Trophoblast cell (in vitro differentiated cells and primary cell): ENCODE results near the gene ARFGEF3.

Experiments used
- DNase-seq, 2 donors: peaks; one replicate each; pipeline ENCODE4 v3.0.0-alpha.2; 2016
- H2AFZ ChIP-seq: 2 replicates; pipeline ENCODE4 v1.6.1; 2013; ENCODE audit warnings: low read length, moderate library complexity, mild to moderate bottlenecking; ENCODE audit not compliant: insufficient read depth, poor library complexity
- H2AK5ac ChIP-seq: 2 replicates; pipeline ENCODE4 v1.6.1; 2013; ENCODE audit warnings: mild to moderate bottlenecking, low read length
- H2BK120ac ChIP-seq: 2 replicates; pipeline ENCODE4 v1.6.1; 2013; ENCODE audit warnings: low read length, mild to moderate bottlenecking, moderate library complexity; ENCODE audit not compliant: insufficient read depth, poor library complexity
- H2BK12ac ChIP-seq: 2 replicates; pipeline ENCODE4 v1.6.1; 2013; ENCODE audit warnings: mild to moderate bottlenecking, low read length, moderate library complexity
- H2BK5ac ChIP-seq: 2 replicates; pipeline ENCODE4 v1.6.1; 2013; ENCODE audit warnings: low read length, low read depth, moderate library complexity, mild to moderate bottlenecking; ENCODE audit not compliant: poor library complexity
- H3K14ac ChIP-seq: 2 replicates; pipeline ENCODE4 v1.6.1; 2013; ENCODE audit warnings: mild to moderate bottlenecking, low read length
- H3K18ac ChIP-seq: 2 replicates; pipeline ENCODE4 v1.6.1; 2013; ENCODE audit warnings: mild to moderate bottlenecking, low read length
- H3K23ac ChIP-seq: 2 replicates; pipeline ENCODE4 v1.6.1; 2013; ENCODE audit warnings: low read length
- H3K27ac ChIP-seq: 2 replicates; pipeline ENCODE4 v1.5.1; 2013; ENCODE audit warnings: low read depth, mild to moderate bottlenecking, inconsistent platforms, low read length, moderate library complexity
- H3K27me3 ChIP-seq: 2 replicates; pipeline ENCODE4 v1.6.1; 2013; ENCODE audit warnings: inconsistent platforms, mild to moderate bottlenecking, low read length, moderate library complexity; ENCODE audit not compliant: insufficient read depth
- H3K36me3 ChIP-seq, 2 experiments: 1 replicate in 1 of 2; 2 replicates in 1 of 2; pipeline ENCODE4 v1.6.1; 2013; ENCODE audit warnings: low read length in 2 of 2, mild to moderate bottlenecking in 2 of 2, moderate library complexity in 1 of 2; ENCODE audit not compliant: insufficient read depth in 2 of 2, control insufficient read depth in 1 of 2
- H3K4ac ChIP-seq: 2 replicates; pipeline ENCODE4 v1.6.1; 2013; ENCODE audit warnings: low read depth, mild to moderate bottlenecking, low read length, moderate library complexity
- H3K4me1 ChIP-seq, 2 experiments: 1 replicate in 1 of 2; 2 replicates in 1 of 2; pipeline ENCODE4 v1.6.1; 2013; ENCODE audit warnings: low read length in 2 of 2, mild to moderate bottlenecking in 2 of 2, moderate library complexity in 1 of 2; ENCODE audit not compliant: insufficient read depth in 2 of 2, control insufficient read depth in 1 of 2
- H3K4me2 ChIP-seq: 2 replicates; pipeline ENCODE4 v1.6.1; 2013; ENCODE audit warnings: inconsistent platforms, mild to moderate bottlenecking, low read length, moderate library complexity
- H3K4me3 ChIP-seq: 2 replicates; pipeline ENCODE4 v1.5.1; 2013; ENCODE audit warnings: mild to moderate bottlenecking, low read depth, low read length, inconsistent platforms
- H3K79me1 ChIP-seq: one replicate; pipeline ENCODE4 v1.6.1; 2013; ENCODE audit warnings: low read length
- H3K79me2 ChIP-seq: 2 replicates; pipeline ENCODE4 v1.6.1; 2013; ENCODE audit warnings: low read length, mild to moderate bottlenecking; ENCODE audit not compliant: control insufficient read depth, insufficient read depth, poor library complexity
- H3K9ac ChIP-seq: 2 replicates; pipeline ENCODE4 v1.6.1; 2013; ENCODE audit warnings: mild to moderate bottlenecking, low read length
- H3K9me3 ChIP-seq: 2 replicates; pipeline ENCODE4 v1.6.1; 2013; ENCODE audit warnings: low read depth, mild to moderate bottlenecking, control low read depth, inconsistent platforms, low read length; ENCODE audit not compliant: insufficient read depth
- H4K12ac ChIP-seq: 2 replicates; pipeline ENCODE4 v1.6.1; 2013; ENCODE audit warnings: low read depth, mild to moderate bottlenecking, low read length, moderate library complexity
- H4K8ac ChIP-seq: 2 replicates; pipeline ENCODE4 v1.6.1; 2013; ENCODE audit warnings: low read depth, mild to moderate bottlenecking, low read length, moderate library complexity
- H4K91ac ChIP-seq: one replicate; pipeline ENCODE4 v1.6.1; 2013; ENCODE audit warnings: low read depth, mild to moderate bottlenecking, low read length, moderate library complexity
- WGBS: extraction: QIAGEN DNeasy Blood & Tissue Kit; methylation state at CpG from one replicate; pipeline ENCODE4 v1.1.7; 2013; ENCODE audit warnings: missing lambda C conversion rate; ENCODE audit not compliant: insufficient read length, insufficient coverage; ENCODE audit errors: extremely low coverage; 5-methylcytosine and 5-hydroxymethylcytosine counted together

The ARFGEF3 gene

DNA sequence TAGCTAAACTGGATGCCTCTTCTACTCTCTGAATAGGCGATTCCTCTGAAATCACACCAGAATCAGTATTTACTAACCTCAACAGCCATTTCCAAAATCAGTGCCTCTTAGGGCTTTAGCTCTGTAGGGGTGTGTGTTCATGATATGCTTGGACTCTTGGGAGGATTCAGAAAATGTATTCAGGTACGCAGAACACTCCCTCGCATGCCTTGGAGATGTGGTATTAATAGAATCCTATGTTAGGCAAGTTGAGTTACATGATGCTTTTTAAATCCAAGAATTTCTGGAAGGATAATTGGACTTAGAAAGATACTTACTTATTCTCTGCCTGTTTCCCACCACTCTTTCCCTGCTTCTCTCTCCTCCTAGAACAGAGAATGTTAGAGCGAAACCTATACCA, 88.3 kb downstream of the ARFGEF3 start:
- Histone ChIP-seq H3K9ac (no peak overlapping the region), H2BK12ac (no peak overlapping the region), H3K4me2 (no peak overlapping the region), H3K79me1 (no peaks in the 10 kb centered on the region), H3K14ac (no peak overlapping the region), H4K8ac (no peak overlapping the region), H4K12ac (no peak overlapping the region), H3K27me3 (no peaks in the 10 kb centered on the region), H4K91ac (no peak overlapping the region), H2AK5ac (no peak overlapping the region), H3K36me3 (no peaks in the 10 kb centered on the region), H3K9me3 (no peaks in the 10 kb centered on the region), H3K79me2 (no peaks in the 10 kb centered on the region), H2AFZ (no peak overlapping the region), H3K4ac (no peak overlapping the region), H3K4me1 (no peaks in the 10 kb centered on the region), H3K27ac (no peak overlapping the region), H2BK5ac (no peak overlapping the region), H3K18ac (no peak overlapping the region), H3K23ac (no peak overlapping the region), H2BK120ac (no peak overlapping the region), H3K4me3 (no peak overlapping the region)
- DNase-seq = peak in 1 of 2 donors; percentile 57
- no CpG with 5 or more reads among the region's 4 CpGs for WGBS

DNA sequence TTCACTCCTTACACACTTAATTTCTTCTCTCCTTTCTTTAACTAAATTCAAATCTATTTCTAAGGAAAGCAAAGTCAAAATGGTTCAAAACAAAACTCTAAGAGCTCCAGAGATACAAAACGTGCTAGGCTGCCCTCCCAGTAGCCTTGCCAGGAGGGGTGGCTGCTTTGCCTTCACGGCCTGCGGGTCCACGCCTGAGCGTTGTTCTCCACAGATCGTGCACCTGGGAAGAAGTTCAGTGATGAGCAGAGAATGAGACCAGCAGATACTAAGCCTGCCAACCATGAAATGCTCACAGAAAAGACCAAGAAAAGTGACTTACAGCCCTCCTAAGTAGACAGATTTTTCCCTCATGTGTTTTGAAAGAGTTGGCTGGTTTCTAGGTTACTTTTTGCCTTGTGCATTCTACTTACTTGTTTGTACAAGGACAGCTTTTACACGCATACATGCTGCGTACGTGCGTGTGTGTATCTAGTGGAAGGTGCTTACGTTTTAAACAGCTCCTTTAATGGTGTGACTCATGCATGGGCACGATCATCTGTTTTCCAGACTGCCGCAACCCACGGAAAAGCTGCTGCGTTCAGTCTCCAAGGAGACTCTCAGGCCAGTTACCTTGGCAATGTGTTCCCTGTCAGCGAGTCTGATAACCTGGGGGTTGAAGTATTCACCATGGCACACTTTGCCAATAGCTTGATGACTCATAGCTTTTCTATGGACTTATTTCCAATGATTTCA, 88.9 kb downstream of the ARFGEF3 start:
- DNase-seq = peak in 1 of 2 donors; percentile 3
- Histone ChIP-seq H2BK5ac (no peak overlapping the region), H3K18ac (no peak overlapping the region), H2BK12ac (no peak overlapping the region), H4K12ac (no peak overlapping the region), H3K4ac (no peak overlapping the region), H4K8ac (no peak overlapping the region), H2AK5ac (no peak overlapping the region), H3K4me2 (no peak overlapping the region), H3K9me3 (no peaks in the 10 kb centered on the region), H3K14ac (no peak overlapping the region), H3K27me3 (no peaks in the 10 kb centered on the region), H3K4me1 (no peaks in the 10 kb centered on the region), H3K79me2 (no peaks in the 10 kb centered on the region), H3K27ac (no peak overlapping the region), H2AFZ (no peak overlapping the region), H3K79me1 (no peaks in the 10 kb centered on the region), H2BK120ac (no peak overlapping the region), H4K91ac (no peak overlapping the region), H3K36me3 (no peaks in the 10 kb centered on the region), H3K23ac (no peak overlapping the region), H3K9ac (no peak overlapping the region), H3K4me3 (no peak overlapping the region)
- no CpG with 5 or more reads among the region's 16 CpGs for WGBS

DNA sequence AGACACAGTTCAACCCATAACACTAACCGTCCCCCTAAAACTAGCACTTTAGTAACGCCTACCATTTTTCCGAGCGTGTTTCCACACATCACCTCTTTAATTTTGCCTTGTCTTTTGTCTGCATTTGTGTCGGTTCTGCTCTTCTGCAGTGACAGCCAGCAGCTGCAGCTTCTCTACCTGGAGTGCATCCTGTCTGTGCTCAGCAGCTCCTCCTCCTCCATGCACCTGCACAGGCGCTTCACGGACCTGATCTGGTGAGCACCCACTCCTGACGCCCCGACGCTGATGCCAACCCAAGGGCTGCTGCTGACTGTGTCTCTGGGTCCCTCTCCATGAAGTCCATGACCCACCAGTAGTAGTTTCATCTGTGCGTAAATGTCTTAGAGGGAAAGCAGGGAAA, 92.0 kb downstream of the ARFGEF3 start:
- no peaks in the 10 kb centered on the region for H3K4me1 ChIP-seq

DNA sequence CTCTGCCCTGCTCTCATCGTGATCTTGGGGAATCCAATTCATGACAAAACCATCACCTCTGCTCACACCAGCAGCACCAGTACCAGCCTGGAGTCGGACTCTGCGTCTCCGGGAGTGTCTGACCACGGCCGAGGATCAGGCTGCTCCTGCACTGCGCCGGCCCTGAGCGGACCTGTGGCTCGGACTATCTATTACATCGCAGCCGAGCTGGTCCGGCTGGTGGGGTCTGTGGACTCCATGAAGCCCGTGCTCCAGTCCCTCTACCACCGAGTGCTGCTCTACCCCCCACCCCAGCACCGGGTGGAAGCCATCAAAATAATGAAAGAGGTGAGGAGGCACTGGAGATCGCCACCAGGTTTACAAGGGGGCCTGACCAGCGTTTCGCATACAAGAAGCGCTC, 93.7 kb downstream of the ARFGEF3 start:
- no peak overlapping the region for H3K23ac ChIP-seq
- no CpG with 5 or more reads among the region's 20 CpGs for WGBS
- no peak overlapping the region for H3K18ac ChIP-seq

More for the DNA sequence above, 92.0 kb downstream of the ARFGEF3 start:
- Histone ChIP-seq H4K91ac (no peak overlapping the region), H2AFZ (no peak overlapping the region), H3K9ac (no peak overlapping the region), H3K4me2 (no peak overlapping the region), H3K23ac (no peak overlapping the region), H3K79me1 (no peaks in the 10 kb centered on the region), H3K36me3 (no peaks in the 10 kb centered on the region), H3K4ac (no peak overlapping the region), H4K12ac (no peak overlapping the region), H2BK5ac (no peak overlapping the region), H2BK12ac (no peak overlapping the region), H4K8ac (no peak overlapping the region), H3K14ac (no peak overlapping the region), H3K18ac (no peak overlapping the region), H3K27me3 (no peaks in the 10 kb centered on the region), H3K4me3 (no peak overlapping the region), H3K79me2 (no peaks in the 10 kb centered on the region), H2AK5ac (no peak overlapping the region), H2BK120ac (no peak overlapping the region), H3K27ac (no peak overlapping the region), H3K9me3 (no peaks in the 10 kb centered on the region)
- no CpG with 5 or more reads among the region's 11 CpGs for WGBS
- DNase-seq = no peak

More for the DNA sequence above, 93.7 kb downstream of the ARFGEF3 start:
- H3K4me1 ChIP-seq = no peaks in the 10 kb centered on the region
- H4K12ac ChIP-seq = no peak overlapping the region
- no peaks in the 10 kb centered on the region for H3K36me3 ChIP-seq
- H3K9ac ChIP-seq = no peak overlapping the region
- no peaks in the 10 kb centered on the region for H3K9me3 ChIP-seq
- no peaks in the 10 kb centered on the region for H3K79me1 ChIP-seq
- no peak overlapping the region for H3K4me3 ChIP-seq
- no peak overlapping the region for H2AK5ac ChIP-seq
- H3K27ac ChIP-seq = no peak overlapping the region
- no peak overlapping the region for H2AFZ ChIP-seq
- no peak overlapping the region for H4K91ac ChIP-seq
- DNase-seq = no peak
- H4K8ac ChIP-seq = no peak overlapping the region
- H3K79me2 ChIP-seq = no peaks in the 10 kb centered on the region
- no peak overlapping the region for H2BK12ac ChIP-seq
- no peak overlapping the region for H2BK120ac ChIP-seq
- no peak overlapping the region for H3K14ac ChIP-seq
- H2BK5ac ChIP-seq = no peak overlapping the region
- H3K4ac ChIP-seq = no peak overlapping the region
- no peaks in the 10 kb centered on the region for H3K27me3 ChIP-seq
- no peak overlapping the region for H3K4me2 ChIP-seq
